HS-5 (cell line): ENCODE measurements around the gene GFRA3.
"Not testable (repeated sequence)": the region's sequence is repeated elsewhere in the genome, so short reads cannot be mapped to it uniquely, and the experiment has no call there.

Experiments used
- DNase-seq: peaks from one replicate; pipeline ENCODE4 v3.0.0-alpha.2; 2012; ENCODE audit warnings: low read depth

The GFRA3 gene

GRCh38 chr5:138274189-138274853 is at the start of gene GFRA3:
GFRA3 (minus strand) TSS chr5:138274621; CDS start chr5:138274424, 197 bp downstream.
- DNase-seq: no peak

GRCh38 chr5:138318211-138318610 is 43.8 kb upstream of the GFRA3 start:
- not testable (repeated sequence) for DNase-seq

- DNase-seq: no peak
Measured at GRCh38 chr5:138316355-138316754, 41.9 kb upstream of the GFRA3 start.

GRCh38 chr5:138315751-138316278 is 41.4 kb upstream of the GFRA3 start:
- no peak for DNase-seq

- DNase-seq: no peak
Measured at GRCh38 chr5:138305797-138306196, 31.4 kb upstream of the GFRA3 start.

- DNase-seq: no peak
Measured at GRCh38 chr5:138303372-138303771, 29.0 kb upstream of the GFRA3 start.

- no peak for DNase-seq
Measured at GRCh38 chr5:138289296-138289695, 14.9 kb upstream of the GFRA3 start.

GRCh38 chr5:138287246-138287645 is 12.8 kb upstream of the GFRA3 start:
- no peak for DNase-seq

- DNase-seq: no peak
Measured at GRCh38 chr5:138282920-138283742, 8.7 kb upstream of the GFRA3 start.

- DNase-seq: no peak
Measured at GRCh38 chr5:138280915-138281314, 6.5 kb upstream of the GFRA3 start.

GRCh38 chr5:138276402-138277054 is 2.1 kb upstream of the GFRA3 start:
- DNase-seq: no peak

- no peak for DNase-seq
Measured at GRCh38 chr5:138275895-138276294, 1.5 kb upstream of the GFRA3 start.

- no peak for DNase-seq
Measured at GRCh38 chr5:138275379-138275782, 960 bp upstream of the GFRA3 start.

- DNase-seq: no peak
Measured at GRCh38 chr5:138273834-138274188, 610 bp downstream of the GFRA3 start.

GRCh38 chr5:138272681-138273080 is 1.7 kb downstream of the GFRA3 start:
- no peak for DNase-seq

GRCh38 chr5:138271281-138271680 is 3.1 kb downstream of the GFRA3 start:
- no peak for DNase-seq

- DNase-seq: no peak
Measured at GRCh38 chr5:138264183-138264582, 10.2 kb downstream of the GFRA3 start.

GRCh38 chr5:138263581-138263980 is 10.8 kb downstream of the GFRA3 start:
- DNase-seq: no peak

GRCh38 chr5:138258704-138259292 is 15.6 kb downstream of the GFRA3 start:
- no peak for DNase-seq

GRCh38 chr5:138257583-138257982 is 16.8 kb downstream of the GFRA3 start:
- no peak for DNase-seq

- DNase-seq: no peak
Measured at GRCh38 chr5:138252944-138253343, 21.5 kb downstream of the GFRA3 start.

GRCh38 chr5:138247800-138248199 is 26.6 kb downstream of the GFRA3 start:
- DNase-seq: not testable (repeated sequence)
